Suprapubic skin (tissue), 4 donors: ENCODE data around the gene RASGEF1C.

Experiments used
- EP300 ChIP-seq: sonication (generic); formaldehyde crosslinking; IDR thresholded peaks from one replicate; pipeline ENCODE4 v1.6.1; 2017; ENCODE audit warnings: antibody characterized with exemption
- POLR2A ChIP-seq, 2 donors: fragments of 450-650 bp; IDR thresholded peaks; one replicate each; pipeline ENCODE4 v1.6.1; 2017; ENCODE audit warnings: antibody characterized with exemption in 2 of 2, mild to moderate bottlenecking in 2 of 2, moderate library complexity in 2 of 2
- POLR2AphosphoS5 ChIP-seq, 3 donors: sonication (generic); formaldehyde crosslinking; IDR thresholded peaks; one replicate each; pipeline ENCODE4 v1.6.1; 2017; ENCODE audit warnings: antibody characterized with exemption in 3 of 3
- TF ChIP-seq, protein P1 (sequence below), 2 donors: fragments of 200-600 bp in 1 of 2; fragments of 450-650 bp in 1 of 2; sonication (generic) in 1 of 2; IDR thresholded peaks; one replicate each; pipeline ENCODE4 v1.5.1; 2016 to 2019; ENCODE audit warnings: antibody characterized with exemption in 2 of 2, mild to moderate bottlenecking in 1 of 2, moderate library complexity in 1 of 2

DNA sequence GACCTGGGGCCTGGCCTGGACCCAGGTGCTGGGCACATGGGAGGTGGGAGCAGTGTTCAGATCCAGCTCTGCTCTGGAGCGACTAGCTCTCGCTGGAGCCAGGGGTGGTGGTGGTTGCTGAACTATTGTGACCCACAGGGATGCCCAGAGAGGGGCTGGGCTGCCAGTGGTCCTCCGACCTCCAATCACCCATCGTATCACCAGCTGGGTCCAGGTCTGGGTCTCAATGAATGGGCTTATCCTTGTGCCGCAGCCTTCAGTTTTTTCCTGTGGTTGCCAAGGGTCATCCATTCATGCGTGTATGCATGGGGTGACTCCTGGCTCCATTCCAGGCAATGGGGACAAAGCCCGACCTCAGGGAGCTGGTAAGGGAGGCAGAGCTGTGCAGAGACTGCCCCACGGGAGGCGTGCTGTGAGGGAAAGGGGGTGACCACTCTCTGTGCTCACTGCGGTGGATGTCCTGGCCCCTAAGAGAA is 68.9 kb downstream of the RASGEF1C start:
- TF ChIP-seq POLR2AphosphoS5 (IDR thresholded peaks at IDR 0.05) (no peak), POLR2A (IDR thresholded peaks at IDR 0.05) (no peak), EP300 (no peak)
- TF ChIP-seq, protein P1, sequence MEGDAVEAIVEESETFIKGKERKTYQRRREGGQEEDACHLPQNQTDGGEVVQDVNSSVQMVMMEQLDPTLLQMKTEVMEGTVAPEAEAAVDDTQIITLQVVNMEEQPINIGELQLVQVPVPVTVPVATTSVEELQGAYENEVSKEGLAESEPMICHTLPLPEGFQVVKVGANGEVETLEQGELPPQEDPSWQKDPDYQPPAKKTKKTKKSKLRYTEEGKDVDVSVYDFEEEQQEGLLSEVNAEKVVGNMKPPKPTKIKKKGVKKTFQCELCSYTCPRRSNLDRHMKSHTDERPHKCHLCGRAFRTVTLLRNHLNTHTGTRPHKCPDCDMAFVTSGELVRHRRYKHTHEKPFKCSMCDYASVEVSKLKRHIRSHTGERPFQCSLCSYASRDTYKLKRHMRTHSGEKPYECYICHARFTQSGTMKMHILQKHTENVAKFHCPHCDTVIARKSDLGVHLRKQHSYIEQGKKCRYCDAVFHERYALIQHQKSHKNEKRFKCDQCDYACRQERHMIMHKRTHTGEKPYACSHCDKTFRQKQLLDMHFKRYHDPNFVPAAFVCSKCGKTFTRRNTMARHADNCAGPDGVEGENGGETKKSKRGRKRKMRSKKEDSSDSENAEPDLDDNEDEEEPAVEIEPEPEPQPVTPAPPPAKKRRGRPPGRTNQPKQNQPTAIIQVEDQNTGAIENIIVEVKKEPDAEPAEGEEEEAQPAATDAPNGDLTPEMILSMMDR (IDR thresholded peaks at IDR 0.05), result no peak
